Left colon (tissue), 2 donors: ENCODE results near the gene SDC1. TPM values are rescaled to one million over a fixed set of nuclear protein-coding genes. Genes with fewer than 3 reads are reported as not detected.
"Not testable (repeated sequence)": the region's sequence is repeated elsewhere in the genome, so short reads cannot be mapped to it uniquely, and the experiment has no call there.

Experiments used
- ATAC-seq: fragments of 200-7000 bp; cut with Tn5 transposase; one replicate; pipeline ENCODE4 v1.9.1; 2020; ENCODE audit warnings: mild to moderate bottlenecking, moderate library complexity
- DNase-seq, 2 donors: peaks; one replicate each; pipeline ENCODE4 v3.0.0-alpha.2; 2020
- intact Hi-C, 2 donors: fragments of 100-400 bp; cut with DNase I in 1 of 2; cut with micrococcal nuclease in 1 of 2; formaldehyde crosslinking; loops; one replicate each; pipeline versions ENCODE4 v1.11.2 to v1.14.0; 2022; cut with DNase I, micrococcal nuclease
- total RNA-seq, 2 donors: library from RNA; stranded (reverse); fragmentation: NEBNext Ultra II Directional; extraction: Animal tissue kit (Norgen Biotek cat#: 25700); gene quantifications; one replicate each; pipeline ENCODE4 v1.2.1, GENCODE V29; 2021
- donor health status: DM: no; HTN: no; CAD: no.
- donor health status: DM: yes; HTN: yes; CAD: no.

Gene SDC1
- total RNA-seq, 2 donors from 2014 or later = 159 to 184 TPM

GRCh38 chr2:20203521-20204225, 21.3 kb downstream of the SDC1 start:
- no peak for ATAC-seq
- DNase-seq = no peak
- intact Hi-C loops = no loop called here

DNA sequence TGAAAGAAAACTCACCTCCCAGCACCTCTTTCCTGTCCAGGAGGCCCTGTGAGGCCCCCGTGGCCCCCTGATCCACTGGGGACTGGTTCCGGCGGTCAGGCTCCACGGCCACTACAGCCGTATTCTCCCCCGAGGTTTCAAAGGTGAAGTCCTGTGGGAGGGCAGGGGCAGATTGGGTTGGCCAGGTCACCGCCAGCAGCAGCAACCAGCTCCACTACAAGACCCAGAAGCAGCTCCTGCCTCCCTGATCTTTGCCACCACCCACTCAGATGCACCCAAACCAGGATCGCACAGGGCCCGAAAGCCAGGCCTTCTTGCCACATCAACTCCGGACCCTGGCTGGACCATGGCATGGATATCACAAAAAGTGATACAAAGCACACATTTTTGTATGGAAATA, 21.9 kb downstream of the SDC1 start:
- ATAC-seq = no peak

DNA sequence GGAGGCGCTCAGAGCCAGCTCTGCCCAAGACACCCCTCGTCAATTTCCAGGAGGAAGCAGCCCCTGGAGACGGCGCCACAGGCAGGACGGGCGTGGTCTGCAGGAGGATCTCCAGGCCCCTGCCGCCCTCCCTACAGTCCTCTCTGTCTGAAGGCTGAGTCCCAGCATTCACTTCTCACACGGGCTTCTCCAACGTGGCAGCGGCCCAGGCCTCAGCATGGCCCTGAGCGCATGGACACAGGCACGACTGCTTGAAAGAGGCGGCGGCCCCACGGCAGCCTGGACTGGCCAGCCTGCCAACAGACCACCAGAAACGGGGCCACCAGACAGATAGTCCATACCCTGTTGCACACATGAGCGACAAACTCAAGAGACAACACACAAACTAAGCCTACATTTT, 23.3 kb downstream of the SDC1 start:
- no peak for DNase-seq
- ATAC-seq = no peak
- intact Hi-C loops = no loop called here

More for the DNA sequence above, 21.9 kb downstream of the SDC1 start:
- intact Hi-C loops = no loop called here
- no peak for DNase-seq

GRCh38 chr2:20200697-20201555, 24.0 kb downstream of the SDC1 start:
- no peak for ATAC-seq
- intact Hi-C loops = no loop called here
- no peak for DNase-seq

DNA sequence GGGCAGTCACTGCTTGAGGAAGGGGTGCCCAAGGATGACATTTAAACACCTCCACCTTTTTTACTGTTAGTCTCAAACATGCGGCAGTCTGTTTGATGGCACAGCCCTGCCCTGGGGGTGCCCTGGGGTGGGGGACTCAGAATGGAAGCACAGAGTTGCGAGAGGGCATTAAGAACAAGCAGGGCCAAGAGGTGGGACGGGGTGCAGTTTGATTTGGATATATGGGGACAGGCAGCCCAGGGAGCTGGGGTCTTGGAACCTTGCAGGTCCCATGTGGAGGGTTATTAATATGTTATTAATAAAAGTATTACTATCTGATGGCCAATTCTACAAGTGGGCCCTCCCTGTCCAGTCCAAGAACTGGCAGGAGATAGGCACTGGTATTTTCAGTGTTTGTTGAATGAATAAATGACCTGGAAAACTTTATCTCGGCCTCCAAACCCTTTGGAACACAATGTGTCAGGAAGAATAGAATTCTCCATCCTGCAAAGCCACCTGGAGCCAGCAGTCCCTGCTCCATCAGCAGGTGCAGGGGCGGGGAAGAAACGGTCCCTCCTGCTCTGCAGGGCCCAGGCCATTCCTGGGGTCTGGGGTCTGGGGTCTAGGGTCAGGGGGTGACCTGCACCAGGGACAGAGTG, 25.2 kb downstream of the SDC1 start:
- ATAC-seq = no peak
- DNase-seq = no peak
- intact Hi-C loops = no loop called here

DNA sequence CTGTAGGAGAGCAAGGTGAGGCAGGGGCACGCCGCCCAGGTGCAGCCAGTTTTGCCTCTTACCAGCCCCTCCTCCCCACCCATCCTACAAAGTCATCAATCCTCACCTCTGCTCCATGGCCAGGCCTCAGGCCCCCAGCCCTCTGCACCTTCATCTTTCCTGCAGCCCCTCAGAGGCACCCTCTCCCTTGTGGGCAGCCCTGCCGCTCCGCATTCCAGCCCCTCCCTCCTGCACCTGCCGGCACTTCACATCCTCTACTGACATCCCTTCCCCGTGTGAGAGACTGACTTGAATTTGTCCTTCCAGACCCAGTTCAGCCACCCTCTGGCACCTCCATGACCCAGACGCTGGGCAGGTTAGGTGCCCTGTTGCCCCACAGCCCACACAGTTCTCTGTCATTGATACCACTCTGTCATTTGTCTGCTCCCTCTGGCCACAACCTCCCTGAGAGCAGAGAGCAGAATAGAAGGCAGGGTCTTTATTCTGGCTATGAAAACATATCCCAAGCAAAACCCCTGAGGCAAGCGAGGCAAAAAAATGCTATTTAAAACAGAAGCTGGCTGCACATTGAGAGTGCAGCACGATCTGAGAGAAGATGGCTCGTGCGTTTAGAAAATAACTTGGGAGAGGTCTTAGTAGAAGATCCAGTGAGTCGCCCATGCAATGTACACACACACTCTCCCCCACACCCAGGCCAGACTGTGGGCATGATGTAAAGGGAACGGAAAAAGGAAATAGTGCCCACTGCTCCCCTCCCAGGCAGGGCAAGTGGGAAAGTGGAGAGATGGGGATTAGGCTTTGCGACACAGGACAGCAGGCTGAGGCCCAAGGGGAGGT, 25.9 kb downstream of the SDC1 start:
- intact Hi-C loops = no loop called here
- DNase-seq = no peak
- no peak for ATAC-seq

DNA sequence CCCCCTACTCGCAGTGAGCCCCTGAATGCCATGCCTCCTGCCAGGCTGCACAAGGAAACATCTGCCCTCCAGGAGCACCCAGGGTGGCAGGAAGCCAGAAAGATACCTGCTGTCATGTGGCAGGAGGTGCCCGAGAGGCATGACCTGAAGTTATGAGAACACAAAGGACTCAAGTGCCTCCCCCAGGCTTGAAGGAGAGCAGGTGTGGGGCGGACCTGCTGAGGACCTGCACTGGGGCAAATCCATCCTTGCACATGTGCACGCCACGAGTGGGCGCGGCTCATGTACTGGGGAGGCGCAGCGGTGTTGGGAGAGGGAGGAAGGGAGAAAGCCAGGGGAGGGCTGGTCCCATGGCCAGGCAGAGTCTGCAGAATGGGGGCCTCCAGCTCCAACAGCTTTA, 26.9 kb downstream of the SDC1 start:
- DNase-seq (peak; percentile 85 to 96), ATAC-seq (peak; percentile 67)
- intact Hi-C loops = no loop called here

DNA sequence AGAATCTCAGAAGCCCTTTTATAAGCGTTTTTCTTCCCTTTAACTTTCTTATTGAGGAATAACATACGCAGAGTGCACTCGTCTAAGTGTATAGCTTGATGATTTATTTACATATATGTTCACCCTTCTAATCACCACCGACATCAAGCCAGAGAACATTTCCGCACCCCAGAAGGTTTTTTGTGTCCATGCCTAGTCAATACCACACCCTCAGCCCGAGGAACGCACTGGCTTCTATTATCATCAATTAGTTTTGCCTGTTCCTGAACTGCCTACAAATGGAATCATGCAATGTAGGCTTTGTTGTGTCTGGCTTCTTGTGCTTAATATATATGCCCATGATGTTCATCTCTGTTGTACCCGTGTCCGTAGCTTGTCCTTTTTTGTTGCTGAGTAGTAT, 27.7 kb downstream of the SDC1 start:
- DNase-seq (no peak), ATAC-seq (peak; percentile 22)
- intact Hi-C loops = no loop called here

DNA sequence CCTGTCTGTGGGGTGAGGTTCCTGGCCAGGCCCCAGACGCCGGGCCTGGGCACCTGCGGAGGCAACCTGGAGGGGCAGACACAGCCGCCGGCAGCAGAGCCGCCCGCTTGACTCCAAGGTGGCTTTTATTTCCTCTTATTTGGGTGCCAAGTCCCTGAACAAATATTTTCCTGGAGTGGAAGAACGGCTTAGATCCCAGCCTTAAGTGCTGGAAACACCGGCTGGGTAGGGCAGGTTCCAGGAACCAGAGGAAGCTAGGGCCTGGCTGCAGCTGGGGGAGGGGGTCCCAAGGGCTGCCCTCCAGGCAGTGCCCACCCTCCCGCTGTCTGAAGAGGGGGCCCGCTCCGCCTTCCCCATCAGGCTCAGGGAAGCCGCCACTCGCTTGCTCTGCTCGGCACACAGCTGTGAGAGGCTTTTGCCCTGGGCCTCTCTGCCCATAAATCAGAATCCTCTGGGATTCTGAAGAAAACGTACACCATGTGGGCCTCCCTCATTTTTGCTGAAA, 28.2 kb downstream of the SDC1 start:
- peak; percentile 56 for ATAC-seq
- intact Hi-C loops = no loop called here
- peak; percentile 65 to 68 for DNase-seq

- peak; percentile 78 for ATAC-seq
- peak; percentile 70 to 86 for DNase-seq
- intact Hi-C loops = no loop called here
Observed at GRCh38 chr2:20196053-20196656, 28.8 kb downstream of the SDC1 start.

- peak; percentile 1 for ATAC-seq
- intact Hi-C loops = no loop called here
- DNase-seq = no peak
Observed at GRCh38 chr2:20195431-20196033, 29.4 kb downstream of the SDC1 start.

- DNase-seq, intact Hi-C loops, ATAC-seq: not testable (repeated sequence)
Observed at GRCh38 chr2:20195016-20195411, 29.9 kb downstream of the SDC1 start.

- no peak for DNase-seq
- intact Hi-C loops = no loop called here
- ATAC-seq = no peak
Observed at GRCh38 chr2:20194097-20195015, 30.6 kb downstream of the SDC1 start.

GRCh38 chr2:20193185-20193584, 31.7 kb downstream of the SDC1 start:
- intact Hi-C loops = no loop called here
- DNase-seq (no peak), ATAC-seq (no peak)

- ATAC-seq (no peak), DNase-seq (no peak)
- intact Hi-C loops = no loop called here
Observed at GRCh38 chr2:20192781-20193180, 32.1 kb downstream of the SDC1 start.

DNA sequence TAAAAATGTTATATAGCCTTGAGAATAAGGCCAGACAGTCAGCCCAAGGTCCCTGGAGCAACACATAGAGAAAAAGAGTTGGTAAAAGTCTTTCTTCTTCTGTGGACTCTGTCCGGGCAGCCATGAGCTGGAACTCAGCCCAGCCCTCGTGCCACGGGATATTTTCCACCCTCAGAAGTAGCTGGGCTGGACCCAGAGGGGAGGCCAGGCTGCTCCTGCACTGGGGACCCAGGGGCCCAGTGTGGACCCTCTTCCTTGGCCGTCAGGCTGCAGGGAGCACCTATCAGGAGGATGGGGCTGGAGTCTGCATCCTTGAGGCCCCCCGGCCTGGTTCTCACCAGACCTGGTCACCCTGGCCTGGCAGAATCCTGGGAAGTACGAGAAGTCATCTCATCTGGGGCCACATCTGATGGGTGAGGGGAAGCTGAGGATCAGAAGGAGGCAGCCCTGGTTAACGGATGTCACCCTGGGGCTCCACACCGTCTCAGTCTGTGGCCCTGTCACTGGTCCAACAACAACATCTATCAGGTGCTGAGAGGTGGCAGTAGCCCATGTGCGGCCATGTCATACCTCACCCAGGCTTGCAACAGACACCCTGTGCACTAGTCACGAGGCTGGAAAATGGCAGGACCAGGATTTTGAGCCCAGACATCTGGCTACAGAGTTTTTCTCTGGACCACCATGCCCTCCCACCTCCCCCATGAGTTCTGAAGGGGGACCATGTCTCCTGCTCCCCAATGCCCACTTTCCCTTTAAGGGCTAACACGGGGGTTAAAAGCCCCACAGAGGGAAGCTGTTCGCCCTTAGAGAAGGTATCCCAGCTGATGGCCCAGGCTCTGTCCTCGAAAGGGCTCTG, 33.0 kb downstream of the SDC1 start:
- DNase-seq (no peak), ATAC-seq (no peak)
- intact Hi-C loops = no loop called here
